Activated CD4-positive, alpha-beta T cell treated with anti-CD3 and anti-CD28 coated beads, Interleukin-2, Interleukin-6, amounts not matched to agents 100 ng/mL and 50 ng/mL, durations not matched to agents 16 hours and 8 hours (primary cell): ENCODE results near the gene TNXB.
A peak's percentile ranks its signal among the peaks of the same experiment; 100 is the strongest.
"Not testable (repeated sequence)": the region's sequence is repeated elsewhere in the genome, so short reads cannot be mapped to it uniquely, and the experiment has no call there.

Source experiments
- DNase-seq: peaks from one replicate; pipeline ENCODE4 v3.0.0-alpha.2; 2020

TNXB gene

DNA sequence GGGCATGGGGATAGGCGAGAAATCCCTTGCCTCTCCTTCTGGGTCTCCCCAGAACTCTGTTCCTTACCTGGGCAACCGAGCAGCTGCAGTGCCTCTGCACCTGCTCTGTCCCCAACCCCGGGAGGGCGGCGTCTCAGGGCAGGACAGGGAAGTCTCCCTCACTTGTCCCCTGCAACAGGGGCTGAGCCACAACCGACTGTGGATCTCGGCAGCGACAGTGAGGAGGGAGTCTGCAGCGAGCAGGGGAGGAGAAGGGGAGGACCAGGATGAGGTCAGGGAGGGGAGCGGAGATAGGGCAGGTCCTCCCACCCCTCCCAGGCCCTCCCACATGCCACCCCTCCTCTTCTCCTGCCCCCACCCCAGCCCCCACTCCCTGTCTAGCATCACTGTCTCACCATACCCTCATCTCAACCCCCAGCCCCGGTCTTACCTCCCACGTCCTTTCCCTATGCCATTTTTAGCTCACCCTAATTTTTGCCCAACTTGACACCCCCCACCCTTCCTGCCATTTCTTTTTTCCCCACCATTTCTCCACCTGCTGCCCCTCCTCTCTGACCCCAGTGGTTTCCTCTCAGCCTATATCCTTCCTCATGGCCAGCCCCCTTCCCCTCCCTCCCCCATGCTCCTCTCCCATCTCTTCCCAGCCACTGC is at the start of gene TNXB:
Gene TNXB (minus strand): TSS at position 225 of the 651 bp plus-strand sequence. CDS start 11,140 bp downstream, outside the sequence.
- no peak for DNase-seq

DNA sequence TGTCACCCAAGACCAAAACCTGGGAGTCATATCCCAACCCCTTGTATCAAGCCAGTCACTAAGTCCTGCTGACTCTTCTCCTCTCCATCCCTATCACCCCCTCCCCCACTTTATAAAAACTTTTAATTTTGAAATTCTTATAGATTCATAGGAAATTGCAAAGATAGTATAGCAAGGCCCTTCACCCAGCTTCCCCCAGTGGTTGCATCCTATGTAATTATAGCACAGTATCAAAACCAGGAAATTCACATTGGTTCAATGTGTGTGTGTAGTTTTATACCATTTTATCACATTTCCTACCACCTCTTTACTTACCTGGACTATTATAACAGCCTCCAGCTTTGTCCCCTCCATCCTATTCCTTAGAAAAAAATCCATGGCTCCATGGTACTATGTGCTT is 48.9 kb upstream of the TNXB start:
- no peak for DNase-seq

- DNase-seq, result no peak
These were observed 47.8 kb upstream of the TNXB start for GRCh38 chr6:32156891-32157290.

GRCh38 chr6:32154514-32155161 is 45.5 kb upstream of the TNXB start:
- DNase-seq, result peak; percentile 66

GRCh38 chr6:32153564-32154513 is 44.7 kb upstream of the TNXB start, which contains the start of gene PPT2:
TSS of gene PPT2 (plus strand) at chr6:32154141. CDS start at chr6:32154595, 454 bp downstream.
- DNase-seq, result peak; percentile 67

- DNase-seq, result no peak
These were observed 43.8 kb upstream of the TNXB start for GRCh38 chr6:32152769-32153563.

- no peak for DNase-seq
These were observed 43.0 kb upstream of the TNXB start, which contains the start of gene PRRT1 for GRCh38 chr6:32151863-32152768. TSS of gene PRRT1 (minus strand) at chr6:32151939. CDS start at chr6:32151827, 112 bp downstream.

- no peak for DNase-seq
These were observed 42.2 kb upstream of the TNXB start for GRCh38 chr6:32151181-32151862.

DNA sequence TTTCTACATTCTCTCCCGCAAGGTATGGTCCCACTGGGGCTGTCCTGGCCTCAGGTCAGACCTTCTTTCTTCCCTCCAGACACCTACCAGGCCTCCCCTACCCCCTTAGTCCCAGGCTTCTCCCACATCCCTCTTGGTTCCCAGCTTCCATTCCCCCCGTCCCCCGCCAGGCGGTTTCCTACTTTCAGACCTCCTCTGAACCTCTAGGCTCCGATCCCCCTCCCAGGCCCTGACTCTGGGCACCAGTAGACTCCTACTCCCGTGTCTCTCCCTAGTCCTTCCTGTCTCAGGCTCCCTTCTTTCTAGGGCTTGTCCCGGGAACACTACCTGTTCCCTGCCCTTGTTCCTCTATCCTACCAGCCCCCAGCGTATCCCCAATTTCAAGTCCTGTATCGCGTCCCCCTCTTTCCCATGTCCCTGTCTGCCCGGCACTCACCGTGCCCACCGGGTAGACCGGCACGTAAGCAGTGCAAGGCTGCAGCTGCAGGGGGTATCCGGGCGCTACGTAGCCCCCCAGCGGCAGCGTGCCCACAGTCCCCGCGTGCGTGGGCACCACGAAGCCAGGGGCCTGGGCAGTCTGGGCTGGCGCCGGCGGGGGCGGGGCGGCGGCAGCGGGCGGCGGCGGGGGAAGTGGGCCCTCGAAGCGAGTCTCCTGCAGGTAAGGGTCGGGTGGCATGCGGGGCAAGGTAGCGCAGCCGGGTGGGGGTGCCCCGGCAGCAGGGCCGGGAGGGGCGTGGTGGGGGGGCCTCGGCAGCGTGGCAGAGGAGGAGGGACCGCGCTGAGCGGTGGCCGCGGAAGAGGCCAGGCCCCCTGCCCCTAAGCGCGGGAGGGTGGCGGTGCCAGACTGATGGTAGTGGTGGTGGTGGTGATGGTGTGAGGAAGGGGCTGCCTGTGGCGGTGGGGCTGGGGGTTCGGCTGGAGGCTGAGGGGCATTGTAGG is 41.1 kb upstream of the TNXB start:
- DNase-seq, result no peak

DNA sequence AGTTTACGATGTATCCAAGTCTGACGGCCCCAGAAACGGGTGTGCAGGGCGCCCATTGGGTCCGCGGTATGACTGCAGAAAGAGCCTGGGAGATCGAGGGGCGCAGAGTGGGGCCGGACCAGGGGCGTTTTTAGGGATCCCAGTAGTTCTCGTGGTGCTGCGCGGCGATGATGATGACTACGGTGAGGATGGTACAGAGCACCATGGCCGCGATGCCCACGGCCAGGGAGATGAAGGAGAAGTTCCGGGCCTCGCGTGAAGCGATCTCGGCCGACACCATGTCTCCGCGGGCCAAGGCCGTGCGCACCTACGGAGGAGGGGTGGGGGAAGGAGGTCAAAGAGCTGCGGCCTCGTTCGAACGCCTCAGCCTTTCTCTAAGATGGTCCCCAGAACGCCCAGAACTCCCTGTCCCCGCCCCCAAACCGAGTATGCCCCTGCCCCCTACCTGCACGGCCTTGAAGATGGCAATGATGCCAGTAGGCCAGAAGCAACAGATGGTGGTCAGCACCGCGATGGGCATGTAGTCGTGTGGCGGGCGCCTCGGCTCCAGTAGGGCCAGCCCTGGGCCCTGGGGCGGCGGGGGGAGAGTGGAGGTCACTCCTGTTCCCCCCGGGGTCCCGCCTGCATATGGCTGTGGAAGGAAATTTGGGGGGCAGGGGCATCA is 40.1 kb upstream of the TNXB start:
- DNase-seq, result no peak

GRCh38 chr6:32148289-32149091 is 39.4 kb upstream of the TNXB start:
- DNase-seq, result peak; percentile 55

DNA sequence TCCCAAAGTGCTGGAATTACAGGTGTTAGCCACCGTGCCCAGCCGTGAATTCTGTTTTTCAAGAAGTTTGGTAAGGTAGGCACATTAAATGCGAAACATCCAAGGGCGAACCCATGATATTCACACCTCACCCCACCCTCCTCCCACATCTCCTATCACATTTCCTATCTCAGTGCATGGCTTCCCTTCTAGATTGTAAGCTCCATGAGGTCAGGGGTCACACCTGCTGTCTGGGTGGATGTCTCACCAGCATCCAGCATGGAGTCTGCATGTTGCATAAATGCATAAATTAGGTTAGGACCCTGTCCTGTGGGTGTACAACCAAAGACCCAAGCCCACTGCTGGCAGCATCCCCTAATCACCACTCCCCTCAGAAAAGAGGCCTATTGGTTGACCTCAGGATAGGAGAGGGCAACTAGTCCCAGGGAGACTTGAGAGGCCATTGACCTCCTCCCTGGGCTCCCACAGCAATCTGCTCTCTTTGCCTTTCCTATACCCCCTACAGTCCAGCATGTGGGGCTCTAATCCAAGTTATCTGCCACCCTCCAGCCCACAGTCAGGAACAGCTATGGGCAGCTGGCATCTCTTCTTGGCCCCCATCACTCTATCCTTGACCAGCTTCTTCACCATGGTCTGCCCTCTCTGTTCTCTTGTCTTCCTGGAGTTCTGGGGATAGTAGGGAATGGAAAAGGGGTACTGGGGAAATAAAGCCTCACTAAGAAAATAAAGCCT is 38.4 kb upstream of the TNXB start:
- DNase-seq, result no peak

DNA sequence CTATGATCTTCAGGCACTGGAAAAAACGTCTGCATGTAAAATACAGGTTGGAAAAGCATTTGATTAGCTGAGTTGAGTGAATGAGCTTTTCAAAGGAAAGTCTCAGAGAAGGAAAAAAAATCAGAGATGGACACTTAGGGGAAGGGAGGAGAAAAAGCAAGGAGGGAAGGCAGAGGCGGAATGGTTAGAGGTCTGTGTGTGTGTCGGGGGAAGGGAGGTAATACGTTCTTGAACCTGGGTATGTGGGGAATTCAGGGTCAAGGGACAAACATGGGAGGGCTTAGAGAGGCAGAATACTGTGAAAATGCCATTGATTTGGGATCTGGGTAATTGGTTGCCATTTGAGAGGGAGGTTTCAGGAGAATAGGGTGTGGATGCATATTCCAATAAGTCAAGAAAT is 37.5 kb upstream of the TNXB start:
- no peak for DNase-seq

- DNase-seq, result no peak
These were observed 37.1 kb upstream of the TNXB start for GRCh38 chr6:32146287-32146686.

DNA sequence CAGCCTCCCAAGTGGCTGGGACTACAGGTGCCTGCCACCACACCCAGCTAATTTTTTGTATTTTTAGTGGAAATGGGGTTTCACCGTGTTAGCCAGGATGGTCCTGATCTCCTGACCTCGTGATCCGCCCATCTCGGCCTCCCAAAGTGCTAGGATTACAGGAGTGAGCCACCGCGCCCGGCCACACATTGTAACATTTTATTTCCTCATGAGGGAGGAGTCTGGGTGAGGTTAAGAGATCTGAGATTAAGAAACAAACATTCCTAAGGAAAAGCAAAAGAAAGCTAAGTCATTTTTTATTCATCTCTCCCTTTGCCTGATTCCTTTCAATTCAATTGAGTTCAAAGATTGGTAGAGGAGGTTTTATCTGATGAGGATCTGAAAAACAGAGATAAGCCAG is 35.1 kb upstream of the TNXB start:
- DNase-seq, result not testable (repeated sequence)

DNA sequence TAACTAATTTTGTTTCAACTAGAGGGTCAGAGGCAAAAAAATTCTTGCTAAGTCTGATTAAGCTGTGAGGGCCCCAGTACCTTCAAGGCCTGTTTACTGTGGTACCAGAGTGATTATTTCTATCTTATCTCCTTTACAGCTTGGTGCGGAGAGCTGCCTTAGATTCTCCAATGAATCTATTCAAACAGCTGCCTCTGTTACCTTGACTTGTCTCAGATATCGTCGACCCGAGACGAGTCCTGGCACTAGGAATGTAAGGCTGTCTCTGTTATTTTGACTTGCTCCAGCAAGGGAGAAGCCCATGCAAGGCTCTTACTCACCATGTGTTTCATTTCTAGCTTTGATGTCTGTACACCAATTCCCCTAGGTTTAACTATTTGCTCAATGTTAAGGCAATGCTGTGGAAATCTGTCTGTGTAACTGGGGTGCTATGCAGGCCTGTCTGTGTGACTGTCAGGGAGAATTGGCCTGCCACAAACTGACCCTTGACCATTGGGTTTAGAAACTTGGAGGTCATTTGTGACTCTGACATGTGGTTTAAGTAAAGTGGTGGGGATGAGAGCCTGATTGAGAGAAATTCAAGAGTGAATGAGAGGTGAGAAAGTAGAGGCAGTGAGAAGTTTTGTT is 31.4 kb upstream of the TNXB start:
- no peak for DNase-seq

GRCh38 chr6:32139590-32139989 is 30.5 kb upstream of the TNXB start:
- no peak for DNase-seq
